ENCODE measurements around the gene ELFN2.

Gene ELFN2

GRCh38 chr22:37454857-37455686 lies 27.8 kb upstream of the ELFN2 start:
- DNase-seq = no peak

DNA sequence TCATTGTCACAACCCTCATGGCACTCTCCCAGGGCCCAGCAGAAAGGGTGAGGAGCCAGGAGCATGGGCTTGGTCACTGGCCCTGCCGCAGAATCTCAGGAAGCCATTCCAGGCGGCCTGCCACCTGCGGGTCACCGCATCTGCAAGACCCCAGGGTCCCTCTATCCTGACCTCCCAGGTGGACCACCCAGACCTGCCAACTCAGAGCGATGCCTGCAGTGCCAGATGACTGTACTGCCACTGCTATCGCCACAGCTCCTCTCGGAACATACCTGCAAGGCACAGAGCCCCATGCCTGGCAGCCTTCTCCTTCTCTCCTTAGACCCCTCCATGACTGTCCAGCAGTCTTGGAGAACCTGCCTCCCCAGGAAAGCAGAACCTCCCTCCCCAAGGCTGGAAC lies 26.4 kb upstream of the ELFN2 start:
- DNase-seq = no peak

GRCh38 chr22:37451218-37451617 lies 23.9 kb upstream of the ELFN2 start:
- DNase-seq = no peak

DNA sequence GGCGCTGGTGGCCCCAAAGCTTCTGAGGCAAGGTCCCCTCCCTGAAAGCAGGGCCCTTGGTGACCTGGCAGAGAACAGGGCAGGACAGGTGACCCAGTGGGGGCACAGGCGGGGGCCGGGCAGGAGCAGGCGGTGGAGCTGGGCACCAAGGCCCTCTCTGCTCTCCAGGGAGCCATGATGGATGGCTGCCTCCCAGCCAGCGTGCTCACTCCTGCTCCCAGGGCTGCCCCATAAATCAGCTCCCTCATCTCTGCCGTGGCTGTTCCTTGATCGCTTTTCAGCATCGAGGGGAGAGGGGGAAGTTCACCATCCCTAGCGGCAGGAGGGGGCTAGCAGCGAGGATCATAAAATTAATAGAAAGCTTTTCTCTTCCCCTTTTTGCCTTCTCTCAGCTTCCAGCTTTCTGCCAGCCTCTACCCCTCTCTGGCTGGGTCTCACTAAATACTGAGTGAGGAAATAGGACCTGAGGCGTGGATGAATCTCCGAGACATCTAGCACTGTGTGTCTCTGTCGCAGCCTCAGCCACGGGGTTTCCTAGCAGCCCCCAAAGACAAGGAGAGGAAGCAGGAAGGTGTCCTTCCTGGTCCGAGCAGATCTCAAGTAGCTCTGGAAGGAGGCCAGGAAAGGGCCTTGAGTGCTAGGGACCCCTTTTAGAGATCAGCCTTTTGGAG lies 22.2 kb upstream of the ELFN2 start:
- DNase-seq = no peak

DNA sequence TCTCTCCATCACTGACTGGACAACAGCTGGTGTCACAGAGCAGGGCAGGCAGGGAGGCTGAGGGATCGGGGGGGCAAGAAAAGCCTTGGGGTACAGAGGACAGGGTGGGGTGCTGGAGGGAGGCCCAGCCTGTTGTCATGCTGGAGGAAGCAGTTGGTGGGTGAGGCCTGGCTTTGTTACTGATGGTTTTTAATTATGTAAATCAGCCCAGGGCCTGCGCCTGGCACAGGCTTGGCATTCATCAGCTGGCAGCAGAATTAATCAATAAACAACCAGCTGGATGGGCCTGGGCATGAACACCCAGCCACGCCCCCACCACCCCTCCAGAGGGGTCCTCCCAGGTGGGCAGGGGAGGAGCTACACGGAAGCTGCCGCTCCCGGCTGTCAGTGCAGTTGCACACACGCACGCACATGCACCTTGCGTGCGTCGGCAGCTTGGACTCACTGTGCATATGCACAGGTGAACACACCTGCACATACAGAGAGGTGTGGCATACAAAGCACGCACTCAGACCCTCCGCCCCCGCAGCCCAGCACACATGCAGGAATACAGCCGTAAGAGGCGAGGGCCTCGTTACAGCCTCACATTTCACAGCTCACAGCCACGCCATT lies 21.3 kb upstream of the ELFN2 start:
- DNase-seq = no peak

GRCh38 chr22:37445501-37445900 lies 18.2 kb upstream of the ELFN2 start:
- no peak for DNase-seq

GRCh38 chr22:37443977-37444376 lies 16.7 kb upstream of the ELFN2 start:
- DNase-seq = no peak

GRCh38 chr22:37443086-37443485 lies 15.8 kb upstream of the ELFN2 start:
- DNase-seq = no peak

- no peak for DNase-seq
Measured at GRCh38 chr22:37442537-37442936, 15.3 kb upstream of the ELFN2 start.

DNA sequence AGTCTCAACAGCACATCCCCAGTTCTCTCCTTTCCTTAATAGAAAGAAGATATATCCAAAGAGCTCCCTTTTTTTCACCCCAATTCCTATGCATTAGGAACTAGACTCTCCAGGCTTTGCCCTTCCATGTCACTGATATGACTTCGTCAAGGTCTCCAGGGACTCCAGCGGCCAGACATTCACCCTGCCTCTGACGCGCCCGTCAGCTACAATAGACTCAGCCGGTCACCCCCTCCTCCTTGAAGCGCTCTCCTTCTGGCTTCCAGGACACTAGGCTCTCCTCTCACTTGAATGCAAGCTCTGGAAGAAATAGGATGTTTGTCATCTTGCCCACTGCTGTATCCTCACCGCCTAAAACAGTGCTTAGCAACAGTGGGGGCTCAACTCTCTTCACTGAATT lies 14.9 kb upstream of the ELFN2 start:
- no peak for DNase-seq

DNA sequence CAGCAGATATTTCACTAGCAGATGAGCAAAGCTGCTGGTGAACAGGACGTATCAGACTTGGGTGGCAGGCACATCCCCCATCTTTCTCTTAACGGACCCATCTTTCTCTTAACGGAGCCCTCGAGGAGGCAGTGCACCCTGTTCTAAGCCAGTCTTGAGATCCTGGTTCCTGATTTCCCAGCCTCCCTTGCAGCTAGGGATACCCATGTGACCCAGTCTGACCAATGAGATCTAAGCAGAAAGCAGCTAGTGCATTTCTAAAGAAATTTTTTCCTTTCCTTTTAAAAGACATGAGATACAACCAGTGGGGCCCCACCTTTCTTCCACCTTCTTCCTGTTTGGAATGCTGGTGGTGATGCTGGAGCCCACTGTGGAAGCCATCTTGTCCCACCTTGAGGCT lies 13.6 kb upstream of the ELFN2 start:
- no peak for DNase-seq

DNA sequence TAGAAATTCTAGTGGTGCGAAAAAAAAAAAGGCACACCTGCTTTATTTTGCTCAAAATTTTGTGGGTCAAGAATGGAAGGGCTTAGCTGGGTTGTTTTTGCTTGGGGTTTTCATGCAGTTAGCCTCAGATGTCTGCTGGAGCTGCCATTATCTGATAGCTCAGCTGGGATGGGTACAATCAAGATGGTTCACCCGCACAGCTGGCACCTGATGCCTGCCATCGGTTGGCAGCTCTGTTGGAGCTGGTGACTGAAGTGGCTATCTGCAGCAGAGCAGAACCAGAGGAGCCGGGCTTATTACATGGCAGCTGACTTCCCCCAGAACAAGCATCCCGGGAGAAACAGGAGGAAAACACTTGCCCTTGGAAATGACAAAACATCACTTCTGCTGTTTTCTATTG lies 12.1 kb upstream of the ELFN2 start:
- no peak for DNase-seq

- DNase-seq = no peak
Measured at GRCh38 chr22:37435970-37436603, 8.8 kb upstream of the ELFN2 start.

- no peak for DNase-seq
Measured at GRCh38 chr22:37433786-37434185, 6.5 kb upstream of the ELFN2 start.

GRCh38 chr22:37432708-37433054 lies 5.4 kb upstream of the ELFN2 start:
- DNase-seq = no peak

- no peak for DNase-seq
Measured at GRCh38 chr22:37431801-37432707, 4.8 kb upstream of the ELFN2 start.

- no peak for DNase-seq
Measured at GRCh38 chr22:37431366-37431765, 4.1 kb upstream of the ELFN2 start.

DNA sequence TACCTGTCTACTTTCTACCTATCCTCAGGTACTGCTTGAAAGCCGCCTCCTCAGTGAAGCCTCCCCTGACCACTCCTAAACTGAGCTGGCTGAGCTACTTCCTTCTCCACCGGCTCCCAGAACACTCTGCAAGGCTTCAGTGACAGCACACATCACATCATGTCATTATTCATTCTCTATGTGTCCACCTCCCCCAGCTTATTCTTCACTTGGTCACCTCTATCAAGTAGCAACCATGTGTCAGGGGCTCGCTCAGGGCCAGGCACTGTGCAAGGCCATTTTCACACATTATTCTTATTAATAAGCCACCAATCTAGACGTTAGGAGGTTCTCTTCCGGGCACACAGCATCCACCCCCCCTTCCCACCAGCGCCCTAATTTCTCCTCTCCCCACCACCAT lies 3.7 kb upstream of the ELFN2 start:
- DNase-seq = no peak

DNA sequence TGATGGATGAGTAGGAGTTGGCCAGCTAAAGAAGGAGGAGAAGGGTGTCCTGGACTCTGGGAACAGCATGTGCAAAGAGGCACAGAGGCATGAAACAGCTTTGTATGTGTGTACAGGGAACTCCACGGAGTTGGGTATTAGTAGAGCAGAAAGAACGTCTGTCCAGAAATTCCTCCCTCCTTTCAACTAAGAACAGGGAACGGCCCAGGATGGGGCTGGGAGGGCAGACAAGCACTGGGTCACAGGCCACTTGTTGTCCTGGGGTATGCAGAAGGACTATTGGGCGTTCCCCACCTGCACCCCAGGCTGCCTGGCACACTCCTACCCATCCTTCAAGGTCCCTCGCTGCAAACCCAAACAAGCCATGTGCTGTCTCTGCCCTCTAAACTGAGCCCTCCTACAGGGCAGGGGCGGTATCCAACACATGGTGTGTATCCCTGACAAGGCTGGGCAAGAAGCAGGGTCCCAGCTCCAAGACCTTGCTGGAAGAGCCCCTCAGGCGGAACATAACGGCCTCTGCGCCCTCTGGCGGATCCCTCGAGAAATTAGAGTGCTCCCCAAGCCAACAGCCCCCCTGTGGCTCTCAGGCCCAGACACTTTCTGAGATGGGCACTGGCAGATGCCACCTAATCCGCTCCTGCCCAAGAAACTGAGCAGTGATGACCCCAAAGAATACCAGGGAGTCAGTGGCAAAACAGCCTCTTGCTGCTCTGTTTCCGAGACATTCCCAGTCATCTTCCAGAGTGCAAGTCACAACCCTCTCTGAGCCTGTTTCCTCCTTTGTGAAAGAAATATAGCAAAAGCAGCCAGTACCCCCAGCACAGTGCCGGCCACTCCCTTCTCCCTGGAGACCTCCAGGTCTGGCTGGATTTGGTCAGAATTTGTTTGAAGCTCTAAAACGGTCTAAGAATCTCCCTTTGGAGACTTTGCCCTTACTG lies 1.6 kb upstream of the ELFN2 start:
- no peak for DNase-seq

GRCh38 chr22:37427711-37428635 lies 694 bp upstream of the ELFN2 start:
- no peak for DNase-seq

Measured in DMS 273 treated with DMSO at 0.1 percent for 48 hours (cell line).